H9 (cell line): ENCODE data around the gene HMG20B. TPM values are rescaled to one million over a fixed set of nuclear protein-coding genes. Genes with fewer than 3 reads are reported as not detected.
"Not testable (repeated sequence)": the region's sequence is repeated elsewhere in the genome, so short reads cannot be mapped to it uniquely, and the experiment has no call there.

Experiments
- DNase-seq: peaks from one replicate; pipeline ENCODE4 v3.0.0-alpha.2; 2017
- H2AFZ ChIP-seq: one replicate; pipeline ENCODE4 v1.6.1; 2013; ENCODE audit warnings: mild to moderate bottlenecking, low read length, control low read depth, moderate library complexity
- H2AK5ac ChIP-seq: 2 replicates; pipeline ENCODE4 v1.6.1; 2013; ENCODE audit warnings: low read length, control low read depth, mixed read lengths; ENCODE audit not compliant: insufficient read length
- H2BK120ac ChIP-seq: one replicate; pipeline ENCODE4 v1.6.1; 2013; ENCODE audit warnings: low read depth, mild to moderate bottlenecking, low read length, control low read depth, inconsistent platforms; ENCODE audit not compliant: poor library complexity, severe bottlenecking
- H2BK12ac ChIP-seq: 2 replicates; pipeline ENCODE4 v1.6.1; 2013; ENCODE audit warnings: low read length, control low read depth, mixed read lengths, low read depth; ENCODE audit not compliant: insufficient read length
- H2BK15ac ChIP-seq: 2 replicates; pipeline ENCODE4 v1.6.1; 2013; ENCODE audit warnings: low read depth, low read length, control low read depth
- H2BK20ac ChIP-seq: one replicate; pipeline ENCODE4 v1.6.1; 2013; ENCODE audit warnings: low read depth, mild to moderate bottlenecking, low read length, control low read depth, inconsistent platforms; ENCODE audit not compliant: poor library complexity, severe bottlenecking
- H2BK5ac ChIP-seq: 2 replicates; pipeline ENCODE4 v1.6.1; 2013; ENCODE audit warnings: low read length, control low read depth, mixed read lengths; ENCODE audit not compliant: insufficient read length
- H3K14ac ChIP-seq: 2 replicates; pipeline ENCODE4 v1.6.1; 2013; ENCODE audit warnings: low read length, control low read depth; ENCODE audit not compliant: insufficient read depth
- H3K18ac ChIP-seq: 2 replicates; pipeline ENCODE4 v1.6.1; 2013; ENCODE audit warnings: low read depth, mild to moderate bottlenecking, mixed read lengths, low read length, control low read depth; ENCODE audit not compliant: insufficient read length
- H3K23ac ChIP-seq: 2 replicates; pipeline ENCODE4 v1.6.1; 2013; ENCODE audit warnings: low read length, control low read depth, mixed read lengths, low read depth; ENCODE audit not compliant: insufficient read length
- H3K23me2 ChIP-seq: 2 replicates; pipeline ENCODE4 v1.6.1; 2013; ENCODE audit warnings: low read depth, mild to moderate bottlenecking, mixed read lengths, low read length, control low read depth; ENCODE audit not compliant: insufficient read length, poor library complexity, severe bottlenecking
- H3K27ac ChIP-seq: 2 replicates; pipeline ENCODE4 v1.5.1; 2013; ENCODE audit warnings: low read length, control low read depth, mixed read lengths, low read depth; ENCODE audit not compliant: insufficient read length
- H3K27me3 ChIP-seq: 2 replicates; pipeline ENCODE4 v1.6.1; 2013; ENCODE audit warnings: low read length, control low read depth, inconsistent platforms; ENCODE audit not compliant: insufficient read depth
- H3K4ac ChIP-seq: 2 replicates; pipeline ENCODE4 v1.6.1; 2013; ENCODE audit warnings: low read depth, mild to moderate bottlenecking, control low read depth, inconsistent platforms, low read length, moderate library complexity
- H3K4me1 ChIP-seq: 2 replicates; pipeline ENCODE4 v1.6.1; 2013; ENCODE audit warnings: low read length, control low read depth, inconsistent platforms; ENCODE audit not compliant: insufficient read depth
- H3K4me2 ChIP-seq: 2 replicates; pipeline ENCODE4 v1.6.1; 2013; ENCODE audit warnings: low read length, control low read depth, mixed read lengths; ENCODE audit not compliant: insufficient read length, insufficient read depth
- H3K56ac ChIP-seq: 2 replicates; pipeline ENCODE4 v1.6.1; 2013; ENCODE audit warnings: low read depth, mild to moderate bottlenecking, mixed read lengths, low read length, control low read depth; ENCODE audit not compliant: insufficient read length
- H3K79me1 ChIP-seq: 2 replicates; pipeline ENCODE4 v1.6.1; 2013; ENCODE audit warnings: low read depth, mild to moderate bottlenecking, moderate library complexity, low read length, control low read depth, inconsistent platforms; ENCODE audit not compliant: insufficient read depth, poor library complexity, severe bottlenecking
- H3K79me2 ChIP-seq: 2 replicates; pipeline ENCODE4 v1.6.1; 2013; ENCODE audit warnings: low read length, control low read depth, inconsistent platforms; ENCODE audit not compliant: insufficient read depth
- H3K9ac ChIP-seq: 2 replicates; pipeline ENCODE4 v1.6.1; 2013; ENCODE audit warnings: low read length, control low read depth, mixed read lengths; ENCODE audit not compliant: insufficient read length; ENCODE audit errors: extremely low read depth
- H3K9me3 ChIP-seq: one replicate; pipeline ENCODE4 v1.6.1; 2013; ENCODE audit warnings: low read depth, low read length, inconsistent platforms; ENCODE audit not compliant: control insufficient read depth
- H3T11ph ChIP-seq: one replicate; pipeline ENCODE4 v1.6.1; 2013; ENCODE audit warnings: mild to moderate bottlenecking, low read length, control low read depth, inconsistent platforms
- H4K20me1 ChIP-seq: one replicate; pipeline ENCODE4 v1.6.1; 2013; ENCODE audit not compliant: control insufficient read depth, insufficient read length, insufficient read depth
- H4K5ac ChIP-seq: 2 replicates; pipeline ENCODE4 v1.6.1; 2013; ENCODE audit warnings: low read depth, mild to moderate bottlenecking, mixed read lengths, low read length, control low read depth; ENCODE audit not compliant: insufficient read length
- H4K8ac ChIP-seq: replicated peaks from 2 replicates; pipeline ENCODE4 v1.6.1; 2013; ENCODE audit warnings: low read length, control low read depth, mixed read lengths, low read depth; ENCODE audit not compliant: insufficient read length
- H4K91ac ChIP-seq: 2 replicates; pipeline ENCODE4 v1.6.1; 2013; ENCODE audit warnings: low read depth, mild to moderate bottlenecking, moderate library complexity, mixed read lengths, low read length, control low read depth; ENCODE audit not compliant: insufficient read length
- H3K27ac Mint-ChIP-seq, 3 experiments: 2 replicates in 2 of 3; 3 replicates in 1 of 3; pipeline ENCODE4 v1.8.0; 2020 to 2021; ENCODE audit warnings: mixed read lengths in 3 of 3, mild to moderate bottlenecking in 1 of 3, moderate library complexity in 1 of 3
- H3K27me3 Mint-ChIP-seq: 2 replicates; pipeline ENCODE4 v1.8.0; 2021; ENCODE audit warnings: low read depth, mild to moderate bottlenecking, moderate library complexity, mixed read lengths
- H3K36me3 Mint-ChIP-seq, 3 experiments: 2 replicates in 2 of 3; 3 replicates in 1 of 3; pipeline ENCODE4 v1.8.0; 2020 to 2021; ENCODE audit warnings: low read depth in 3 of 3, mixed read lengths in 3 of 3; ENCODE audit not compliant: insufficient read depth in 1 of 3
- H3K4me1 Mint-ChIP-seq, 2 experiments: 2 replicates each; pipeline ENCODE4 v1.8.0; 2020; ENCODE audit warnings: mixed read lengths in 2 of 2
- H3K4me3 Mint-ChIP-seq, 2 experiments: 2 replicates in 1 of 2; 3 replicates in 1 of 2; pipeline ENCODE4 v1.8.0; 2020 to 2021; ENCODE audit warnings: mild to moderate bottlenecking in 2 of 2, mixed read lengths in 2 of 2, moderate library complexity in 1 of 2
- H3K9me3 Mint-ChIP-seq, 2 experiments: 2 replicates in 1 of 2; 3 replicates in 1 of 2; pipeline ENCODE4 v1.8.0; 2020; ENCODE audit warnings: mild to moderate bottlenecking in 2 of 2, mixed read lengths in 2 of 2, moderate library complexity in 1 of 2
- WGBS: extraction: QIAGEN DNeasy Blood & Tissue Kit; methylation state at CpG from one replicate; pipeline ENCODE4 v1.1.7; 2013; ENCODE audit warnings: missing lambda C conversion rate, low lambda C conversion rate, mixed read lengths; ENCODE audit not compliant: insufficient read length; ENCODE audit errors: extremely low coverage; 5-methylcytosine and 5-hydroxymethylcytosine counted together
- total RNA-seq: library from RNA; stranded (reverse); gene quantifications from 2 replicates; pipeline ENCODE4 v1.2.1, GENCODE V29; 2021
- TF ChIP-seq, protein P1 (sequence below): fragments of 200-600 bp; sonication (generic); conservative IDR thresholded peaks from 3 replicates; pipeline ENCODE4 v1.8.0; 2021; ENCODE audit warnings: antibody characterized with exemption, mild to moderate bottlenecking

Gene HMG20B
- total RNA-seq, 1 experiment from 2014 or later: 58.1 TPM

DNA sequence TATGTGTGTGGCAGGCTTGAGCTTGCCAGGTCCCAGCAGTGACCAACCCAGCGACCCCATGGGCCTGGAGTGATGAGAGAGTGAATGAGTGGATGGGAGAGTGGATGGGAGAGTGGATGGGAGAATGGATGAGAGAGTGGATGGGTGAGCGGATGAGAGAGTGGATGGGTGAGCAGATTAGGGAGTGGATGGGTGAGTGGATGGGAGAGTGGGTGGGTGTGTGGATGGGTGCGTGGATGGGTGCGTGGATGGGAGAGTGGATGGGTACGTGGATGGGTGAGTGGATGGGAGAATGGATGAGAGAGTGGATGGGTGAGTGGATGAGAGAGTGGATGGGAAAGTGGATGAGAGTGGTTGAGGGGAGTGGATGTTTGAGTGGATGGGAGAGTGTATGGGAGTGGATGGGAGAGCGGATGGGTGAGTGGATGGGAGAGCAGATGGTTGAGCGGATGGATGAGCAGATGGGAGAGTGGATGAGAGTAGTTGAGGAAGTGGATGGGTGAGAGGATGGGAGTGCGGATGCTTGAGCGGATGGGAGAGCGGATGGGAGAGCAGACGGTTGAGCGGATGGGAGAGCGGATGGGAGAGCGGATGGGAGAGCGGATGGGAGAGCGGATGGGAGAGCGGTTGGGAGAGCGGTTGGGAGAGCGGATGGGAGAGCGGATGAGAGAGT lies 44.1 kb upstream of the HMG20B start:
- WGBS: 100% methylated on average over 1 of the region's 20 CpGs
- Histone ChIP-seq H2BK5ac (no peak overlapping the region), H3K79me1 (no peaks in the 10 kb centered on the region), H2BK12ac (no peak overlapping the region), H3K27ac (no peak overlapping the region), H4K8ac (no peak overlapping the region), H3K23ac (no peak overlapping the region), H3K56ac (no peak overlapping the region), H4K20me1 (no peaks in the 10 kb centered on the region), H3K9me3 (no peaks in the 10 kb centered on the region), H3K18ac (no peak overlapping the region), H3K4ac (no peak overlapping the region), H2AFZ (no peak overlapping the region), H4K5ac (no peak overlapping the region), H2BK20ac (no peak overlapping the region), H3T11ph (no peak overlapping the region), H3K14ac (no peak overlapping the region), H2AK5ac (no peak overlapping the region), H2BK15ac (no peak overlapping the region), H3K4me2 (no peak overlapping the region), H4K91ac (no peak overlapping the region), H2BK120ac (no peak overlapping the region), H3K27me3 (no peaks in the 10 kb centered on the region), H3K23me2 (no peaks in the 10 kb centered on the region), H3K79me2 (no peaks in the 10 kb centered on the region), H3K9ac (no peak overlapping the region), H3K4me1 (no peaks in the 10 kb centered on the region)
- H3K4me1 Mint-ChIP-seq: no peaks in the 10 kb centered on the region
- H3K36me3 Mint-ChIP-seq: peaks cover 14 to 42% (median 37%) of the 10 kb centered on the region in 3 experiments; a peak in 6 of 7 replicates
- DNase-seq: no peak
- H3K27me3 Mint-ChIP-seq: no peaks in the 10 kb centered on the region
- no peak overlapping the region for H3K27ac Mint-ChIP-seq
- no peaks in the 10 kb centered on the region for H3K9me3 Mint-ChIP-seq
- TF ChIP-seq, protein P1, sequence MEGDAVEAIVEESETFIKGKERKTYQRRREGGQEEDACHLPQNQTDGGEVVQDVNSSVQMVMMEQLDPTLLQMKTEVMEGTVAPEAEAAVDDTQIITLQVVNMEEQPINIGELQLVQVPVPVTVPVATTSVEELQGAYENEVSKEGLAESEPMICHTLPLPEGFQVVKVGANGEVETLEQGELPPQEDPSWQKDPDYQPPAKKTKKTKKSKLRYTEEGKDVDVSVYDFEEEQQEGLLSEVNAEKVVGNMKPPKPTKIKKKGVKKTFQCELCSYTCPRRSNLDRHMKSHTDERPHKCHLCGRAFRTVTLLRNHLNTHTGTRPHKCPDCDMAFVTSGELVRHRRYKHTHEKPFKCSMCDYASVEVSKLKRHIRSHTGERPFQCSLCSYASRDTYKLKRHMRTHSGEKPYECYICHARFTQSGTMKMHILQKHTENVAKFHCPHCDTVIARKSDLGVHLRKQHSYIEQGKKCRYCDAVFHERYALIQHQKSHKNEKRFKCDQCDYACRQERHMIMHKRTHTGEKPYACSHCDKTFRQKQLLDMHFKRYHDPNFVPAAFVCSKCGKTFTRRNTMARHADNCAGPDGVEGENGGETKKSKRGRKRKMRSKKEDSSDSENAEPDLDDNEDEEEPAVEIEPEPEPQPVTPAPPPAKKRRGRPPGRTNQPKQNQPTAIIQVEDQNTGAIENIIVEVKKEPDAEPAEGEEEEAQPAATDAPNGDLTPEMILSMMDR: no peak
- no peak overlapping the region for H3K4me3 Mint-ChIP-seq

DNA sequence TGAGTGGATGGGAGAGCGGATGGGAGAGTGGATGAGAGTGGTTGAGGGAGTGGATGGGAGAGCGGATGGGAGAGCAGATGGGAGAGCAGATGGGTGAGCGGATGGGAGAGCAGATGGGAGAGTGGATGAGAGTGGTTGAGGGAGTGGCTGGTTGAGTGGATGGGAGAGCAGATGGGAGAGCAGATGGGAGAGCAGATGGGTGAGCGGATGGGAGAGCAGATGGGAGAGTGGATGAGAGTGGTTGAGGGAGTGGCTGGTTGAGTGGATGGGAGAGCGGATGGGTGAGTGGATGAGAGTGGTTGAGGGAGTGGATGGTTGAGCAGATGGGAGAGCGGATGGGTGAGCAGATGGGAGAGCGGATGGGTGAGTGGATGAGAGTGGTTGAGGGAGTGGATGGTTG lies 43.4 kb upstream of the HMG20B start:
- not testable (repeated sequence) for H3T11ph ChIP-seq, H3K9ac ChIP-seq, H3K4me3 Mint-ChIP-seq, H3K4ac ChIP-seq, H2AFZ ChIP-seq, H3K56ac ChIP-seq, H3K4me2 ChIP-seq, H4K8ac ChIP-seq, H2BK5ac ChIP-seq, H3K79me1 ChIP-seq, H4K20me1 ChIP-seq, H3K23me2 ChIP-seq, H3K18ac ChIP-seq, H3K27ac Mint-ChIP-seq, H2BK12ac ChIP-seq, H3K4me1 ChIP-seq, H4K5ac ChIP-seq, H3K79me2 ChIP-seq, H3K9me3 Mint-ChIP-seq, H3K4me1 Mint-ChIP-seq, H3K27me3 ChIP-seq, H2AK5ac ChIP-seq, H3K9me3 ChIP-seq, H2BK20ac ChIP-seq, H3K27me3 Mint-ChIP-seq, H2BK15ac ChIP-seq, H3K23ac ChIP-seq, DNase-seq, H2BK120ac ChIP-seq, H4K91ac ChIP-seq, H3K14ac ChIP-seq, H3K27ac ChIP-seq
- no CpG with 5 or more reads among the region's 7 CpGs for WGBS
- peaks cover 11 to 39% (median 35%) of the 10 kb centered on the region in 3 experiments; a peak in 6 of 7 replicates for H3K36me3 Mint-ChIP-seq
